NCI-H460 (cell line): ENCODE results near the gene IL13. TPM values are rescaled to one million over a fixed set of nuclear protein-coding genes. Genes with fewer than 3 reads are reported as not detected.

Experiments used
- DNase-seq: peaks from one replicate; pipeline ENCODE4 v3.0.0-alpha.2; 2016; ENCODE audit warnings: low read depth; ENCODE audit errors: extremely low read depth
- total RNA-seq: library from RNA; depleted of rRNA; stranded (reverse); fragments of >200 nt; shearing (Covaris generic); gene quantifications from 2 replicates; pipeline ENCODE4 v1.2.3, GENCODE V29; 2014

The IL13 gene
- total RNA-seq, 1 experiment from 2014 or later, result not detected

DNA sequence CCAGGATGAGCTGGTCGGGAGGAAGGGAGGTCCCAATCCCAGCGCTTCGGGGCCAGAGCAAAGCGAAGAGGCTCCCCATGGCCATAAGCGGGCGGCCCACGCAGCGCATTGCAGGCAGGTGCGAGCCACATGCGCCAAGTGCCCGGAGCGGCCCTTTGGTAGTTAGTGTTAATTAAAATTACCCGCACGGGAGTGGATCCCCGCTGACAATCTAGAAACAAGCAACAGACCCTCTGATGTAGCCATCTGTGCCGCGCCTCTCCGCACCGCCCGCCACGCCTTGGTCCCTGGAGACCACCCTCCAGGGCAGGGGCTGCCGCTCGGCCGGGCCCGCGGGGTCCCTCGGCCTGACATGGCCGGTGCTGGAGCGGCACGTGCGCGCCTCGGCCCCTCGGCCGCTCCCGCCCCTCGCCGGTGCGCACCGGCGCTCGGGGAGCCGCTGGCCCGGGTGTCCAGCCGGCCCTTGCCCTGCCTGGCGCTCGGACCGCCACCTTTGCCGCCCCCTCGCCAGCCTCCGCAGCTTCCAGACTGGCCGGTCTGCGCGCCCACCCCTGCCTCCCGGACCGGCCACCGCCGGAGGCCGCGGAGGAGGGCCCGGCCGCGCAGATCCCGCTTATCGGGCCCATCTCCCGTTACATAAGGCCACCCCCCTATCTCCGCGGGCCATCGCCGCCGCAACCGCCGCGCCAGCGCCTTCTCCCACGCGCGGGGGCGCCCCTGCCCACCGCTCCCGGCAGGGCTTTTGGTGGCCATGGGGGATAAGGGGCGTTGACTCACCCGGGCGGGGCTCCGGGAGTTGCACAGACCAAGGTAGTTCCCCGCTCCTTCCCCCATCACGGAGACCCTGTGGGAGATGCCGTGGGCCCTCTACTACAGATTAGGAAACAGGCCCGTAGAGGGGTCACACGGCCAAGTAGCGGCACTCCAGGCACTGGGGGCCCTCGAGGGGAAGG, 1.9 kb upstream of the IL13 start:
- no peak for DNase-seq

DNA sequence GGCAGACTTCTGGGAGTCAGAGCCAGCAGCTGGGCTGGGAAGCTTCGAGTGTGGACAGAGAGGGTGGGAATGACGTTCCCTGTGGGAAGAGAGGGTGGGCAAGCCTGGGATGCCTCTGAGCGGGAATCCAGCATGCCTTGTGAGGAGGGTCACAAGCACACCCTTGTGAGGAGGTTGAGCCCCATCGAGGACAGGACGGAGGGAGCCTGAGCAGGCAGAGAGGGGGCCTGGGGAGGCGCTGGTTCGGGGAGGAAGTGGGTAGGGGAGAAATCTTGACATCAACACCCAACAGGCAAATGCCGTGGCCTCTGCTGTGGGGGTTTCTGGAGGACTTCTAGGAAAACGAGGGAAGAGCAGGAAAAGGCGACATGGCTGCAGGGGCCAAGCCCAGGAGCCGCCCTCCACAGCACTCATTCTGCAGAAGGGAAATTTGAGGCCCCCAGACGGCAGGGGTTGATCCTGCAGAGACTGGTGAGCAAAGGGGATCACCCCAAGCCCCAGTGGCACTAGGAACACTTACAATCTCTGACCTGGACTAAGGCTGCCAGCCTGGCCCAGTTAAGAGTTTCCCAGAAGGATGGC, 1.1 kb upstream of the IL13 start:
- DNase-seq, result no peak

DNA sequence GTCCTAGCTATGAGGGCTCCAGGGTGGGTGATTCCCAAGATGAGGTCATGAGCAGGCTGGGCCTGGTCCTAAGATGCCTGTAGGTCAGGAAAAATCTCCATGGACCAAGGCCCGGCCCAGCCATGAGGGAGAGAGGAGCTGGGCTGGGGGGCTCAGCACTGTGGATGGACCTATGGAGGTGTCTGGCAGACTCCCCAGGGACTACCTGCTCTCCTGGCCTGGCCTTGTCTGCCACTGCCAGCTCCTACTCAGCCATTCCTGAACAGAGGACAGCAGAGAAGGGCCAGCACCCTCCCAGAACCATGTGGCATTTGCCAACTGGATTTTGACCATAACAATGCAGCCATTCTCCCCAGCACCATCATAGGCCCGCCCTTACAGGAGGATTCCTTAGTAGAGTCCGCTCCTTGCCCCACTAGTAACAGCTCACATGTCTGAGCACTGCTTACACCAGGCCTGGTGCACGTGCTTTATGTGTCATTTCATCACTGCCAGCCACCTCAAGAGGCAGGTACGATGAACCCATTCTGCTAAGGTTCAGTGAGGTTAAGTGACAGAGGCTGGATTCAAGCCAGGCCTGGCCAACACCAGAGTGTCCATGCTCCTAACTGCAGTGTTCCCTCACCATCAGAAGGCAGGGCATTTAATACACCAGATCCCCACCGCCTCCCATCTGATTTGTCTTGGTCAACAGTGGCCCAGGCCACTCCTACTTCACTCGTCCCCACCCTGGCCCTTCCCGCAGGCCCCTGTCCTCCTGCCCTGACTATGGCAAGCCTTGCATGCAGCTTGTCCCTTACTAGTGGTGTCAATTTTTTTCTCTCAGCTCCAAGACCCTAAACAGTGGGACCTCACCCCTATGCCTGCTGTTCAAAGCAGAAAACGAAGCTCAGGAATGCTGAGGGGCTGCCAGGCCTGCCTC, 669 bp downstream of the IL13 start:
- DNase-seq, result no peak

DNA sequence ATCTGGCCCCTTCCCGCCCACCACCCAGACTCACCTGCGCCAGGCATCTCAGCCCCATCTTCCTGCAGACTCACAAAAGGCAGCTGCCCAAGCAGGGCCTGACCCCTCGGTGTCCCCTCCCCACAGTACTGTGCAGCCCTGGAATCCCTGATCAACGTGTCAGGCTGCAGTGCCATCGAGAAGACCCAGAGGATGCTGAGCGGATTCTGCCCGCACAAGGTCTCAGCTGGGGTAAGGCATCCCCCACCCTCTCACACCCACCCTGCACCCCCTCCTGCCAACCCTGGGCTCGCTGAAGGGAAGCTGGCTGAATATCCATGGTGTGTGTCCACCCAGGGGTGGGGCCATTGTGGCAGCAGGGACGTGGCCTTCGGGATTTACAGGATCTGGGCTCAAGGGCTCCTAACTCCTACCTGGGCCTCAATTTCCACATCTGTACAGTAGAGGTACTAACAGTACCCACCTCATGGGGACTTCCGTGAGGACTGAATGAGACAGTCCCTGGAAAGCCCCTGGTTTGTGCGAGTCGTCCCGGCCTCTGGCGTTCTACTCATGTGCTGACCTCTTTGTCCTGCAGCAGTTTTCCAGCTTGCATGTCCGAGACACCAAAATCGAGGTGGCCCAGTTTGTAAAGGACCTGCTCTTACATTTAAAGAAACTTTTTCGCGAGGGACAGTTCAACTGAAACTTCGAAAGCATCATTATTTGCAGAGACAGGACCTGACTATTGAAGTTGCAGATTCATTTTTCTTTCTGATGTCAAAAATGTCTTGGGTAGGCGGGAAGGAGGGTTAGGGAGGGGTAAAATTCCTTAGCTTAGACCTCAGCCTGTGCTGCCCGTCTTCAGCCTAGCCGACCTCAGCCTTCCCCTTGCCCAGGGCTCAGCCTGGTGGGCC, 1.9 kb downstream of the IL13 start:
- no peak for DNase-seq

DNA sequence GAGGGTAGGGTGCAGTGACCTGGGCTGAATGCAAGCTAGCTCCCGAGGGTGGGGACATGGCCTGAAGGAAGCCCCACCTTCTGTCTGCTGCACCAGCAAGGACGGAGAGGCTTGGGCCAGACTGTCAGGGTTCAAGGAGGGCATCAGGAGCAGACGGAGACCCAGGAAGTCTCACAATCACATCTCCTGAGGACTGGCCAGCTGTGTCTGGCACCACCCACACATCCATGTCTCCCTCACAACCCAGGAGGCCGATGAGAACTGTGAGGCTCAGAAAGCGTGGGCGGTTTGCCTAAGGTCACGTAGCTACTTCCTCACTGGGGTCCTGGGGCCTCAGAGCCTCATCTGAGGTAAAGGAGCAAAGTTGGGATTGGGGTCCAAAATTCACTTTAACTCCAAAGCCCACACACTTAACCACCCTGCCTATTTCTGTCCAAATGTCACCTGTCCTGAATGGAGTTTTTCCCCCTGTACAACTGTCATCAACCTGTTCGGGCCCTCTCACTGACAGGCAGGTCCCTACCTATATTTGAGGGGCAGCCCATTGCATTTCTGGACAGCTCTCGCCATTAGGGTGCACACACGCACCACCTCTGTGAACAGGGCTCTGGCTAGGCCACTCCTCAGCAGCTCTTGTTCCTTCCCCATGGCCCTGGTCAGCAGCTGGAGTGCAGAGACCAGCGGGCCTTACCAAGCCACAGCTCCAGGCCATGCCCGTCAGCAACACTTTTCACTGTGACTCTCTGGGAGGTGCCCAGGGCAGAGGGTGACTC, 3.4 kb downstream of the IL13 start:
- no peak for DNase-seq

DNA sequence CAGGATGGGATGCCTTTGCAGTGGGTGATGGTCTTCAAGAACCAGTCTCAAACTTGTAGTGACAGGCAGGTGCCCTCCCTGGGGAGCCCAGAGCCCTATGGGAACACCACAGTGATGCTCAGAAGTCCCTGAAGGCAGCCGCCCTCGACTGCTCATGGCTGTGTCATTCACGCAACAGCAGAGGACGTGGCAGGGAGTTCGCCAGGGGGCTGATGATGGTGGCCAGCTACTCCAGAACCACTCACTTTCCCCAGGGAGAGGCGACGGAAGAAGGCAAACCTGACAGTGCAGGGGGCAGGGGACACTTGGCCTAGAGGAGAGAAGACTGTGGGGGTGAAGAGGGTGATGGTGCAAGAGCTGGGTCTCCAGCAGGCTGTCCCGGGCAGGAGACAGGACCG, 4.0 kb downstream of the IL13 start:
- no peak for DNase-seq

DNA sequence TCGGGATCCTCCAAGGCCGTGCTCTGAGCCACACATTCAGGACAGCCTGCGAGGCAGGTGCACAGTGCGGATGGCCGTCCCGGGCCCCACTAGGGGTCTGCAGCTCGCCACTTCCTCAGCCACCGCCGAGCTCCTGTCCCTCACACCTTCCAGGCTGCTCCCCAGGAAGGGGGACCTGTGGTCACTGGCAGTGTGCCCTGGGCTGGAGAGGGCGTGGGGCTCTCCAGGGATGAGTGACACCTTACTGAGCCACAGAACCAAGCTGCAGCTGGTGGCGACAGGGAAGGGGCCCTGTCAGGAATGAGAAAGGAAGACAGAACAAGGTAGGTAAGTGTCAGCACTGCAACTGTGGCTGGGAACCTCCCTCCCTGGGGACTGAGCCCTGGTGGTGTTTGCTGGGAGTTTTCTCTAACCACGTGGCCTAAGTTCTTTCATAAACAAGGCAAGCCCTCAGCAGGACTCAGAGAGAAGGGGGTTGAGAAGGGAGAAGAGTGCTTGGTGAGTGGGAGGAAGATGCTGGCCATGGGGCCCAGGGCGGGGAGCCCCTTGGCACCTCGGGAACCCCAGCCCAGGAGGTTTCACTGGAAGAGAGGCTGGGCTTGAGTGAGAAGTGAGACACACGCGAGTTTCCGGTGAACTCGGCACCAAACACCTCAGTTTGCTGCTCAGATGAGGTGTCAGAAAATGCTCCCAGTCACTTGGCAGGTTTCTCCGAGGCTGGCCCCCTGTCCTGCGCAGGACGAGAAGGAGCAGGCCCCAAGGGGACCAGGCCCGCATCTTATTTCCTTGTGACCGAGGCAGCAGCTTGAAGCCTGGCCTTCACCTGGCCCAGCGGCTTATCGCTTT, 5.2 kb downstream of the IL13 start:
- DNase-seq, result no peak

DNA sequence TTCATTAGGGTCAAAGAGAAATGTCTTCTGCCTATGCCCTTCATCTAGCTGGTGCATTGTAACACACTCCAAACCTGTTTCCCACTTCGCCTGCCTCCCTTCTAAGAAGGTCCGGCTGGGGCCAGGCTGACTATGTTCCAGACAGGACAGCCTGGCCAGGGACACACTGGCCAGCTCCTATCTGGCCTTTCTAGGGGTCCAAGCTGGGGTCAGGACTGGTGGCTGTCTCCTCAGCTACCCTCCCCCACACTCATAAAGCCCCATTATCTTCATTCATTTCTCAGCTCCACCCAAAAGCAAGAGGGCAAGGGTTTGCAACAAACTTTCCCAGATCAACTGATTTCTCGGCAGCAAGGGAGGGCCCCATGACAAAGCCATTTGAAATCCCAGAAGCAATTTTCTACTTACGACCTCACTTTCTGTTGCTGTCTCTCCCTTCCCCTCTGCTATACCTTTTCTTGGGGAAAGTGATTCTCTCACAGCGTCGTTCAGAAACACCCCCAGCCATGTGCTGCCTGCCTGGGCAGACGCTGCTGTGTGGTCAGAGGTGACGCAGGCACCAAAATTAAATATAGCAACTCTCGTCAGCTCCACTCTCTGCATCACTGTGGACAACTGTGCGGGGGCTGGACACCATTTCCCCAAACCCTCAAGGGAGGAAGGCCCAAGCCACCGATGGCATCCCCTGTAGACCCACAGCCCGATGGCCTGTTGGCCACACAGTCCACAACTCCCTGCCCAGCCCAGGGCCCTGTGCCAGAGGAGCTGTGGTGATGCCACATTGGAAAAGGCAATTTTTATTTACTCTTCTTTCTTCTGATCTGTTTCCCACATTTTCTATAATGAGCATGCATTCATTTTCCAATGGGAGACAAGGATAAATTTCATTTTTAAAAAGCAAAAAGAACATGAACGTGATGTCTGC, 6.1 kb downstream of the IL13 start:
- DNase-seq, result no peak

DNA sequence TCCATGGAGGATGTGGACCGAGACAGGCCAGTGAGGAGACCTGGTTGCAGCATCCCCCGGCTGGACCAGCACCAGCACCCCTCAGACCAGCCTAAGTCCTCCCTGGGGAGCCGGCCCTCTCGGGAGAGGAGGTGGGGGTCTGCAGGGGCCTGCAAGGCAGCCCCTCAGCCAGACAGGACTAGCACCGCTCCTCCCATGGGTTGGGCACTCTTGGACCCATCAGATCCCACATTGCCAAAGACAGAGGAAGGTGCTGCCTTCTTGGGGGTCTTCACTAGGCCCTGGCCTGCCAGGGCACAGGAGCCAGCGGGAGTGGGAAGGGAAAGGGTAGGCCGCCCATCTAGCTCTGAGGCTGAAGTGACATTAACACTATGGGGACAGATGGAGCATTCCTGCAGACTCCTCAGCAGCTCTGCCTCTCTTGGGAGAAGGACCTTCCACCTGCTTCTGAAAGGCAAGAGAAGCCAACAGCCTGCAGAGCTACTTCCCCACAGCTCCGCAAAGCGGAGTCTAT, 6.8 kb downstream of the IL13 start:
- DNase-seq, result no peak

DNA sequence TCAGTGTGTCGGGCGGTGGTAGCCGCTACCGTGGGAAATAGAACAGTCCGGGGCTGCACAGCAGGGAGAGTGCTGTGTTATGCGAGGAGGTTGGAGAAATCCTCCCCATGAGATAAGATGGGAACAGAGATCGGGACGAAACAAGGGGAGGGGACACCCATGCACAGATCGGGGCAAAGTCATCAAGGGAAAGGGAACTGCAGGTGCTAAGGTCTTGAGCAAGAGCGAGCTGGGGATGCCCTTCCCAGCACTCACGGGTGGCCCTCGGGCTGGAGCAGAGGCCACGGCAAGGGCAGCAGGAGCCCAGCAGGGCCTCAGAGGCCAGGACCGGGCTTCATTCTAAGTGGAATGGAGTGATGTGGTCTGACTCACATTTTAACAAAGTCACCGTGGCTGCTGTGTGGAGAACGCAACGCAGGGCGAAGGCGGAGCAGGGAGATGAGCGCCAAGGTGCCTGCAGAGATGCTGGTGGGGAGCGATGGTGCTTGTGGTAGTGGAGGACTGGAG, 7.7 kb downstream of the IL13 start:
- DNase-seq, result no peak

DNA sequence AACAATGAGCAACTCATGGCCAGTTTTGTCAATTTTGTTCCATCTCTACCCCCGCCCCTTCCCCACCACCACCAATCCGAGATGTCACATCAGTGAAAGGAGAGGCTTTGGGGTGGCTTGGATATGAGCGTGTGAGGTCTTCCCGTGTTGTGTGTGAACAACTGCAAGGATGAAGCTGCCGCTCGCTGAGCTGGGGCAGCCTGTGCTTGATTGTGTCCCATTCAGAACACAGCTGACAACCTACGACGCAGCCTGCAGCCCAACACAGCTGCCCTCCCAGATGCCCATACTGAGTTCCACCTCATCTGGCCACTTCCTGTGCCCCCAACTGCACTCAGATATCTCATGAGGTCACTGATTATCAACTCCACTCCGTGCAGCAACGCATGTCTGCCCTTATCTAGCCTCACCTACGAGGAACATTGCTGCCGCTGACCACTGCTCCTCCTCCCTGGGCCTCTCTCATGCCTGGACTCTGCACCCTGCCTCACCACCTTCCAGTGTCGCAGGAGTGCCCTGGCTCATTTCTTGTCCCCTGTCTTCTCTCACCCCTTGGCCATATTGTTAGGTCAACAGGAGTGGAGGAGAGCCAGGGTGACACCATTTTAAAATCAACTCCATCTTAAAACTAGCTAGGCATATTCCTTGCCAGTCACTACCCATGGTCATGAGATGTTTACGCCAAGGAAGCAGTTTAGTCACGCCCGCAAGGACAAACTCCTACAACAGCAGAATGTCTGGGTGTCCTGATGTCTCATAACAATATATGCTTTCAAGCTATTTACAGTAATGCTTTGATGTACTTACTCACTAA, 8.5 kb downstream of the IL13 start:
- no peak for DNase-seq

DNA sequence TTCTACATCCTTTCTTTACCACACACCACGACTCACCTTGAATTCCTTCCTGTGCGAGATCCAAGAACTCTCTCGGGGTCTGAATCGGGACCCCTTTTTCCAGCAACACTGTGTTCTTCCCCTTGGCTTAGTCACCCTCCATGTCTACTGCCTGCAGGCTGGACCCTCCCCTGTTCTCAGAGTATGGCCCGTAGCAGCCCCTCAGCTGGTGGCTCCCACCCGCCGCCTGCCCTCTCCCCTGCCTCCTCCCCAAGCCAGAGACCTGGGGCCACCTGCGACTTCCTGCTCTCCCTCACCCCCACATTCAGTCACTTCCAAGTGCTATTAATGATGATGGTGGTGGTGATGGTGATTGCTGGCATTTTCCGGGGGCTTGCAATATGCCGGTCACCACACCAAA, 9.3 kb downstream of the IL13 start:
- no peak for DNase-seq

DNA sequence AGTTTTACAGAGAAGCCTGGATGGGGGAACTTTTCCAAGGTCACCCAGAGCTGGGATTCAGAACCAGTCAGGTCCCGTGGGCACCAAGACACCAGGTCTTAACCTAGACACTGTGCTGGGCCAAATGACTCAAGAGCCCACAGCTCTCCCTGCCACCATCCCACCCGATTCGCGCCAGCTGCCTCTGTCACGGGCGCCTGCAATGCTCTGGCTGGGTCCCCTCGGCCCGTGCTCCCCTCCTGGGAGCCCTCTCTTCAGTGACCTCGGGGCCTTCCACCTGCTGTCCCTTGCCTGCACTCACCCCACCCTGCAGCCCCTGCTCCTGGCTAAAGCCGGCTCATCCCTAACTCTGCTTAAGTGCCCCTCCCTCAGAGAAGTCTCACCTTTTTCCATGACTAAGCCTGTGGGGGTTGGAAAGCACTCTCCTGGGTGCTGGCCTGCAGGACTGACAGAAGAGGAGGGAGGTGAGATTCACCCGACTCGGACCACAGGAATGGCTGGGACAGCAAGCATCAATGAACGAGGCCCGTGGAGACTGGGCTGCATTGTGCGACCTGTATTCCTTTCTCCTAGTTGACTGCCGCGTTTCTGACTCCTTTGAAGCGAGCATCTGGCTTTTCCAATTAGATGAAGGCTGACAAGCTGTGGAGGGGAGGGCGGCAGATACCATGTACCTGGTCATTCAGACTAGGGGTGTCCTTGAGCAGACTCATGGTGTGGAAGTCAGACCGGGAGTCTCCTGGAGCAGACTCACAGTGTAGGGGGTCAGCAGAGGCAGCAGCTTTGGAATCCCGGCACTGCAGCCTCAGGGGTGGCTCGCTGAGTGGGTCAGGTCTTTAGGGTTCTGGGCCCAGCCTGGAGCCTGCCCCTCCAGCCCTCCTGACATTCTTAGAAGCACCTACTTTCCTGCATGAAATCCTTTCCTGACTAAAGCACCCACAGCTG, 10.1 kb downstream of the IL13 start:
- no peak for DNase-seq

DNA sequence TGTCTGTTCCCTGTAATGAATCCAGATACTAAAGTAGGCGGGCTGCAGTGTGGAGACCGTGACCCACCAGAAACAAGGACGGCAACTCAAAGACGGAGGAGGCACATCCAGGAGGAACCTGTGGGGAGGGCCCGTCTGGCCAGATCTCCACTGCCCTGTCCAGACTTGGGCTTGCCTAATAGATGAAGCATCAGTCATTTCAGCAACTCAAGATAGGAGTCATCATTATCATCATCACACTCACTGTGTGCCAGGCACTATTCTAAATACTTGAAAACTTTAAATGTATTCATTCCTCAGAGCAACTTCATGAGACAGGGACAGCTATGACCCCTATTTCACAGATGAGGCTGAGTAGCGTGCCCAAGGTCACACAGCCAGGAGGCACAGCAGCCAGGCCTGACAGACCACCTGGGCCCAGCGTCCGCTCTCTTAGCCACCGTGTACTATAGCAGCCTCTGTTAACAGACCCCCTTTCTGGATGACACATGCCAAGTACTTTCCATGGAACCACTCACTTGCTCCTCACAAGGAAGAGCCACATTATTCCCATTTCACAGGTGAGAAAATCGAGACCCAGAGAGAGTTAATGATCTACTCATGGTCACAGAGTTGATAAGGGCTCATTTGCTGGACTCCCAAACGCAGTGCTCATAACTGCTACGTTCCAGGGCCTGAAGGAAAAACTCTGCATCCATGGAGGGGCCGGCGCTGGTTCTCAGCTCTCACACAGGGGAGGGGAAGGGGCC, 10.9 kb downstream of the IL13 start:
- DNase-seq, result no peak
